Upper lobe of left lung (tissue), 6 donors: ENCODE measurements around the gene TBC1D5. TPM values are rescaled to one million over a fixed set of nuclear protein-coding genes. Genes with fewer than 3 reads are reported as not detected.

ENCODE experiments used
- ATAC-seq, 2 donors: fragments of 200-7000 bp; cut with Tn5 transposase; one replicate each; pipeline ENCODE4 v1.9.1; 2022; ENCODE audit warnings: mild to moderate bottlenecking in 2 of 2, moderate library complexity in 2 of 2; ENCODE audit not compliant: low FRiP score in 2 of 2
- DNase-seq, 2 donors: peaks; one replicate each; pipeline ENCODE4 v3.0.0-alpha.2; 2019 to 2020
- H3K27ac ChIP-seq, 4 donors: fragments of 200-600 bp; sonication (generic); one replicate each; pipeline ENCODE4 v1.5.1; 2016 to 2019
- H3K27me3 ChIP-seq, 4 donors: fragments of 200-600 bp; sonication (generic); one replicate each; pipeline ENCODE4 v1.5.1; 2017 to 2019
- H3K36me3 ChIP-seq, 4 donors: fragments of 200-600 bp; sonication (generic); one replicate each; pipeline ENCODE4 v1.5.1; 2016 to 2019
- H3K4me1 ChIP-seq, 4 donors: fragments of 200-600 bp; sonication (generic); one replicate each; pipeline ENCODE4 v1.5.1; 2018 to 2019
- H3K4me3 ChIP-seq, 4 donors: fragments of 200-600 bp; sonication (generic); one replicate each; pipeline ENCODE4 v1.5.1; 2017 to 2019; ENCODE audit warnings: mild to moderate bottlenecking in 2 of 4, moderate library complexity in 1 of 4
- H3K9me3 ChIP-seq, 4 donors: fragments of 200-600 bp; sonication (generic); one replicate each; pipeline ENCODE4 v1.5.1; 2018 to 2019
- CTCF ChIP-seq, 6 experiments: fragments of 450-650 bp in 4 of 6; fragments of 200-600 bp in 2 of 6; sonication (generic) in 2 of 6; IDR thresholded peaks; one replicate each; pipeline ENCODE4 v1.5.1; 2016 to 2019; ENCODE audit warnings: antibody characterized with exemption in 6 of 6
- EP300 ChIP-seq, 4 donors: sonication (generic); formaldehyde crosslinking; IDR thresholded peaks; one replicate each; pipeline ENCODE4 v1.5.1; 2017; ENCODE audit warnings: antibody characterized with exemption in 4 of 4, control low read depth in 2 of 4
- POLR2A ChIP-seq, 4 donors: fragments of 450-650 bp; IDR thresholded peaks; one replicate each; pipeline ENCODE4 v1.5.1; 2016 to 2017; ENCODE audit warnings: antibody characterized with exemption in 4 of 4, mild to moderate bottlenecking in 2 of 4
- POLR2AphosphoS5 ChIP-seq, 2 donors: sonication (generic); formaldehyde crosslinking; IDR thresholded peaks; one replicate each; pipeline ENCODE4 v1.5.1; 2017; ENCODE audit warnings: antibody characterized with exemption in 2 of 2
- WGBS, 2 donors: methylation state at CpG; one replicate each; pipeline ENCODE4 v1.1.5; 2017 to 2018; 5-methylcytosine and 5-hydroxymethylcytosine counted together
- total RNA-seq, 6 donors: library from RNA; depleted of rRNA in 4 of 6; stranded (reverse); fragments of >200 nt in 4 of 6; gene quantifications; one replicate each; pipeline versions ENCODE4 v1.1.0 to v1.2.1, GENCODE V29; 2016 to 2021
- donor health status: DM: no; HTN: no; CAD: no; lungs with moderate emphysema.
- donor health status: DM: no; HTN: yes; CAD: no; lungs with severe emphysema.

TBC1D5 gene
- total RNA-seq, 6 donors from 2014 or later = 53.0 to 135 (median 63.3) TPM

GRCh38 chr3:17412950-17413530 is 329.4 kb downstream of the TBC1D5 start:
- Histone ChIP-seq H3K27ac (no peak overlapping the region), H3K4me1 (no peaks in the 10 kb centered on the region), H3K36me3 (no peaks in the 10 kb centered on the region), H3K9me3 (no peaks in the 10 kb centered on the region), H3K4me3 (no peak overlapping the region), H3K27me3 (no peaks in the 10 kb centered on the region)
- TF ChIP-seq POLR2A (IDR thresholded peaks at IDR 0.05) (no peak), POLR2AphosphoS5 (IDR thresholded peaks at IDR 0.05) (no peak), CTCF (IDR thresholded peaks at IDR 0.05) (peak; percentile 59 to 78 (median 74))
- no peak for DNase-seq
- ATAC-seq = peak in 1 of 2 donors; percentile 74

- DNase-seq (no peak), ATAC-seq (no peak)
- no peak overlapping the region for H3K27ac ChIP-seq
- TF ChIP-seq POLR2AphosphoS5 (IDR thresholded peaks at IDR 0.05) (no peak), CTCF (IDR thresholded peaks at IDR 0.05) (no peak), EP300 (IDR thresholded peaks at IDR 0.05) (no peak), POLR2A (IDR thresholded peaks at IDR 0.05) (no peak)
- H3K9me3 ChIP-seq = no peaks in the 10 kb centered on the region
- no peak overlapping the region for H3K4me3 ChIP-seq
- 90 to 93% methylated on average over 3 of the region's 3 CpGs for WGBS, 2 donors
- H3K36me3 ChIP-seq = peaks cover 0 to 1% (median 0%) of the 10 kb centered on the region in 4 donors
- H3K4me1 ChIP-seq = no peaks in the 10 kb centered on the region
- no peaks in the 10 kb centered on the region for H3K27me3 ChIP-seq
These were observed 331.1 kb downstream of the TBC1D5 start for GRCh38 chr3:17411157-17411877.

DNA sequence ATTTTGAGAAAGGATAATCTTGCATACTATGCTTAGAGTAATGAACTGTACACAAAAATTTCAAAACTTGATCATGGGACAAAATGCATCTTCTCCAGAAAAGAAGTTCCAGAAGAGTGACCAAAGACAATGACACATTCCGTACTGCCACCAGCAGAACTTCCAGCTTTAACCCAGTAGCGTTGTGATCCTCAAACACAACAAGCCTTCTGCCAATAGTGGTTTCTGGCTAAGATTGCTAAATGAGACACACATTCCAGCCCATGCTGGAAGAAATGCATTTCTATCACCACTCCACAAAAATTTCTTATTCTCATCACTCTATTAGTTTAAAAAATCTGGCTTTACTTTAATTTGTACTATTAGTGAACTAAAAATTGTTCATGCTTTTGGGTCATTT is 334.9 kb downstream of the TBC1D5 start:
- H3K4me1 ChIP-seq = no peaks in the 10 kb centered on the region

DNA sequence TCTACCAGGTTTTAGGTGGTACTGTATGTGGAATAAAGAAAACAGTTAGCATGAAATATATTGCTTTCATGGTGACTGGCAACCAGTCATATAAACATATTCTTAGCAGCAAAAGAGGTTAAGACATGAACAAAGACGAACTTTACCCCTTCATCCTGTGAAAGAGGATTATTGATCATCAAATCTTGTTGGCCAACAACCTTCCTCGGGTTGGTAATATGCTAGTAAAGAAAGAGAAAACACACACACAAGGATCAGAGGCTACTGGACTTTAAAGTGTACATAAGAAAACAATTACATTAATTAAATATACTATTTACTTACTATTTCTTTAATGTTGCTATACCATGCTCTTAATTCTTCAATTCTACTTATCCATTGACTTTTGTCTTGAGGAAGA is 337.9 kb downstream of the TBC1D5 start:
- 94 to 98% methylated on average over 2 of the region's 2 CpGs for WGBS, 2 donors
- H3K4me1 ChIP-seq = no peaks in the 10 kb centered on the region
- no peak for TF ChIP-seq POLR2A (IDR thresholded peaks at IDR 0.05)
- TF ChIP-seq CTCF (IDR thresholded peaks at IDR 0.05) = no peak
- no peak for TF ChIP-seq EP300 (IDR thresholded peaks at IDR 0.05)
- no peak for TF ChIP-seq POLR2AphosphoS5 (IDR thresholded peaks at IDR 0.05)
- no peaks in the 10 kb centered on the region for H3K27me3 ChIP-seq
- ATAC-seq (no peak), DNase-seq (no peak)
- no peaks in the 10 kb centered on the region for H3K9me3 ChIP-seq
- no peak overlapping the region for H3K4me3 ChIP-seq
- H3K36me3 ChIP-seq = peaks cover 0 to 37% (median 2%) of the 10 kb centered on the region in 4 donors
- no peak overlapping the region for H3K27ac ChIP-seq

More for the DNA sequence above, 334.9 kb downstream of the TBC1D5 start:
- no peak overlapping the region for H3K4me3 ChIP-seq
- TF ChIP-seq CTCF (IDR thresholded peaks at IDR 0.05) = no peak
- TF ChIP-seq POLR2A (IDR thresholded peaks at IDR 0.05) = no peak
- TF ChIP-seq POLR2AphosphoS5 (IDR thresholded peaks at IDR 0.05) = no peak
- no peak for TF ChIP-seq EP300 (IDR thresholded peaks at IDR 0.05)
- H3K36me3 ChIP-seq = peaks cover 0 to 17% (median 0%) of the 10 kb centered on the region in 4 donors
- ATAC-seq (no peak), DNase-seq (no peak)
- no peak overlapping the region for H3K27ac ChIP-seq
- no peaks in the 10 kb centered on the region for H3K9me3 ChIP-seq
- H3K27me3 ChIP-seq = no peaks in the 10 kb centered on the region
- WGBS, 2 donors = 79% methylated on average over 2 of the region's 2 CpGs
